Right renal cortex interstitium (tissue), 3 donors: Measurements from ENCODE around the gene TTLL1. TPM values are rescaled to one million over a fixed set of nuclear protein-coding genes. Genes with fewer than 3 reads are reported as not detected.

ENCODE experiments used
- DNase-seq, 3 donors: peaks; one replicate each; pipeline ENCODE4 v3.0.0-alpha.2; 2013; ENCODE audit warnings: low read depth in 3 of 3, low spot score in 2 of 3
- polyA plus RNA-seq, 3 donors: library from polyadenylated mRNA; unstranded; fragments of 120-200 nt; gene quantifications; one replicate each; pipeline ENCODE4 v1.2.1, GENCODE V29; 2013; ENCODE audit not compliant: insufficient read length in 3 of 3

Gene TTLL1
- polyA plus RNA-seq, result 10 to 100 TPM; 21.2 to 24.2 (median 22.9) TPM

GRCh38 chr22:43088984-43089717 is at the start of gene TTLL1:
Gene TTLL1 (minus strand): TSS chr22:43089391. CDS start chr22:43075586, 13,805 bp downstream.
- DNase-seq, result no peak

- no peak for DNase-seq
These were observed 47.6 kb upstream of the TTLL1 start for GRCh38 chr22:43136801-43137200.

- no peak for DNase-seq
These were observed 47.1 kb upstream of the TTLL1 start for GRCh38 chr22:43136255-43136654.

DNA sequence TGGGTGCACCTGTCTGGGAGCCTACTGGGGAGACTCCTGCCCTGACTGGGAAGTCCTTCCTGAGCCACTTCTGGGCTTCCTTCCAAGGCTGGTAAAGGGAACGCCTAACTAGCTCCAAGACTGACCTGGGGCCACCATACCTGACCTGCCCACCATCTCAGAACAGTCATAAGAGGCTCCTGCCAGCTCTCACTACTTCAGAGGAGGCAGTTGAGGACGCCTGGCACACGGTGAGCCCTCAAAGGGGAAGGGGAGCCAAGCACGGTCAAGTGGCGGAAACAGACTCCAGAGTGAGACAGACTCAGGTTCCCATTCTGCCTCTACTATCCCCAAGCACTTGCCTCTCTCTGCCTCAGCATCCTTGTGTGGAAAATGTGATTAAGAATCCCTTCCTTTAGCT is 46.4 kb upstream of the TTLL1 start:
- no peak for DNase-seq

DNA sequence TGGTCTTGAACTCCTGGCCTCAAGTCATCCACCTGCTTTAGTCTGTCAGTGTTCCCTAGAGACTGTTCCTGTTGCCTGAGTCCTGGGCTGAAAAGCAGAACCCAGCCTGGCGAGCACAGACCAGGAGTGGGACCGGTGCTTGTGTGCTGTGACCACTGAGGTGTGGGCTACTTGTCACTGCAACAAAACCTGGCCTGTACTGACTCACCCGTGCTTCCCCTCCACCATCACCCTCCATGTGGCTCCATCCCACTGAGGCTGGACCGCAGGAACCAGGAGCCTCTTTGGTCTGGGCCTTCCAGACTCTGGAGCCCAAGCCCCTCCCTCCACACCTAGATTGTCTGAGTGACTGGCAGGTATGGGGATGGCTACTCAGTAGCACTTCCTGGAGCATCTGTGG is 45.4 kb upstream of the TTLL1 start:
- no peak for DNase-seq

- no peak for DNase-seq
These were observed 44.2 kb upstream of the TTLL1 start for GRCh38 chr22:43133401-43133800.

DNA sequence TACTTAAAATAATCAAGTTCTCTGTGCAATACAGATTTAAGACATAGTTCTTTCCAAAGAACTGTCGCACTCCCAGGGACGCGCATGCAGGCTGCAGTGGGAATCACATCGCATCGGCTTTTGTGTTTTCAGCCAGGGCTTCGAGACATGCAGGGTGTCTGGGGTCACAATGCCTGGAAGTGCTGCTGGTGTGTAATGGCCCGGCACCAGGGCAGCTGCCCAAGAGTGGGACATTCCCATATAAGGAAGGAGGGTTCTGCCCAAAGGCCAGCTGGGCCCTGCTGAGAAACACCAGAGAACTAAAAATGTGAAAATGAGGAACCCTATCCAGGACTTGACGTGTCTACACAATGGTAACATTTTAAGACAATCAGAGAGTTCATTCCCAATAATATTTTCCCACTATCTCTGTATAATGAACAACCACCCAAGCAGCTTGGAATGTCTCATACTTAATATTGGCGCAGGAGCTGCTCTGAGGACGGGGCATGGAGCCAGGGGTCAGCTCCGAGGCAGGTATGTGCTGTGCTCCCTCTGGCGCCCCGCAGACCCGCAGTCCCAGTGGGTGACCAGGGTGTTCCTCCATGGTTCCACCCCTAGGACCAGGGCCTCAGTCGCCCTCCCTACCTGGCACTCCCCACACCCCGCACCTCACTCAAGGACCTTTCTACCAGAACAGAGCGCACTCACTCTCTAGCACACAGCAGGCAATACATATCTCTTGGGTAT is 42.7 kb upstream of the TTLL1 start:
- no peak for DNase-seq

GRCh38 chr22:43129426-43130425 is 40.5 kb upstream of the TTLL1 start:
- DNase-seq, result no peak

DNA sequence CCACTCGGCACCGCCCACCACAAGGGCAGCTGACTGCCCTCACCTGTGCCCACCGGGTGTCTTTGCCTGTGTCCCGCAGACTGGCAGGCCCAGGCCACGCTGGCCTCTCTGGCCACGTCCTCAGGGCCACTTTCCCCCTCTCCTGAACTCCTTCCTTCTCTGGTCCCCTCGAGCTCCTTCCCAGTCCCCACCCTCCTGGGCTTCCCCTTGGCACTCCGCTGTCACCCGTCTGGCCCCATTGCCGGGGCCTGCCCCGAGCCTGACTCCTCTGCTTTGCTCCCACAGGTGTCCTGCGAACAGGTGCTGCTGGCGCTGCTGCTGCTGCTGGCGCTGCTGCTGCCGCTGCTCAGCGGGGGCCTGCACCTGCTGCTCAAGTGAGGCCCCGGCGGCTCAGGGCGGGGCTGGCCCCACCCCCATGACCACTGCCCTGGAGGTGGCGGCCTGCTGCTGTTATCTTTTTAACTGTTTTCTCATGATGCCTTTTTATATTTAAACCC is 39.8 kb upstream of the TTLL1 start:
- no peak for DNase-seq

DNA sequence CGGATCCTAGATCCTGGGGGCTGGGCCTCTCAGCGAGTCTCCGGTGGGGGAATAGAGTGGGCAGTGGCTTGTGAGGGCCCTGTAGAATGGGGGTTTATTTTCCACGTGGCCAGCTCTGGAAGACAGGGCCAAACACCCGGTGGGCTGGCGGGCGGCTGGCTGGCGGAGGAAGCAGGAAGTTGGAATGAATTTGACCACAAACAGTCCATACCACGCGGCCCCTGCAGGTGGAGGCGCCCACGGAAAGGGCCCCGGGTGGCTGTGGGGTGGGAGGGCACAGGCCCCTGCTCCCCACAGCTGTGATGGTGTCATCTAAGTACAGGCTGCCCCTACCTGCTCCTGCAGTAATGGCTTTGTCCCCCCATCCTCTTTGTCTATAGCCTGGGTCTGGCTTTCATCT is 38.9 kb upstream of the TTLL1 start:
- no peak for DNase-seq

- no peak for DNase-seq
These were observed 38.1 kb upstream of the TTLL1 start for GRCh38 chr22:43127166-43127908.

- no peak for DNase-seq
These were observed 37.4 kb upstream of the TTLL1 start for GRCh38 chr22:43126501-43127165.

GRCh38 chr22:43118953-43119458 is 29.8 kb upstream of the TTLL1 start:
- no peak for DNase-seq

DNA sequence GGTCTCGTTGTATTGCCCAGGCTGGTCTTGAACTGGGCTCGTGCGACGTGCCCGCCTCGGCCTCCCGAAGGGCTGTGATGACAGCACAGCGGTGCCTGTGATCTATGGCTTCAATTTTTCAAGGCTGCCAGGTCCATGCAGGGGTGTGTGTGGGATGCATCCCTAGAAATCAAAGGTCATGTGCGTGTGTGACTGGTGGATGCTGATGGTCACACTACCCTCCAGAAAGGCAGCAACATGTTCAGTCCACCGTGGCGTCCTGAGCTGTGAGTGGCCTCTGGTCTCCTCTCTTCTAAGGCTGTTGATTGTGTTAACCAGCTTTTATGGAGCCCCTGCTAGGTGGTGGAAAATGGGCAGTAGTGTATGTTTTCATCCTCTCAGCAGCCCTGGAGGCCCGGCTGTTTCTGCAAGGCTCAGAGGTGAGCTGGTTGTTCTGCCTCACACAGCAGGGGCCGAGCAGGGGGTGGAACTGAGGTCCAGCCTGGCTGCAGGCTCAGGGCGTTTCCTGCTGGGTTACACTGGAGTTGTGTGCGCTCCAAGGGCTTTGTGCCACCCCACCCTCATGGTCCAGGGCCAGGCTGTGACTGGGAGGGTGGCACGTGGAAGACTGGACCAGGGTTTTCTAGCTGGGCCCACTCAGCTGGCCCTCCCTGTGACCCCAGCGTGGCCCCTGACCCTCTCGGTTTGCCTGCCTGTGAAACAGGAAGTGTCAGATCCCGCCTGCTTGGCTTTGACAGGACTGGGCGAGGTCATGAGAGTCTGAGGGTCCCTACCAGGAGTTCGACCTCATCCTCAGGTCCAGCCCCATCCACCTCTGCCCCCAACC is 29.0 kb upstream of the TTLL1 start:
- no peak for DNase-seq

- DNase-seq, result no peak
These were observed 27.7 kb upstream of the TTLL1 start for GRCh38 chr22:43116932-43117331.

- no peak for DNase-seq
These were observed 25.8 kb upstream of the TTLL1 start for GRCh38 chr22:43114958-43115357.

GRCh38 chr22:43113526-43114251 is 24.5 kb upstream of the TTLL1 start:
- no peak for DNase-seq
